Mesenchymal stem cell (in vitro differentiated cells and primary cell): ENCODE measurements around the gene CGREF1.
A peak's percentile ranks its signal among the peaks of the same experiment; 100 is the strongest.
"Not testable (repeated sequence)": the region's sequence is repeated elsewhere in the genome, so short reads cannot be mapped to it uniquely, and the experiment has no call there.

Source experiments
- DNase-seq: peaks from one replicate; pipeline ENCODE4 v3.0.0-alpha.2; 2013
- H2AFZ ChIP-seq: one replicate; pipeline ENCODE4 v1.6.1; 2013; ENCODE audit warnings: low read depth, mild to moderate bottlenecking, control low read depth, inconsistent platforms, low read length, moderate library complexity
- H2AK5ac ChIP-seq: 2 replicates; pipeline ENCODE4 v1.6.1; 2013; ENCODE audit warnings: low read length, moderate library complexity, mild to moderate bottlenecking, inconsistent platforms; ENCODE audit not compliant: severe bottlenecking
- H2BK120ac ChIP-seq: one replicate; pipeline ENCODE4 v1.6.1; 2013; ENCODE audit warnings: low read depth, mild to moderate bottlenecking, inconsistent platforms, low read length, moderate library complexity
- H2BK12ac ChIP-seq, 2 experiments: one replicate each; pipeline ENCODE4 v1.6.1; 2013; ENCODE audit warnings: inconsistent platforms in 2 of 2, low read length in 2 of 2, mild to moderate bottlenecking in 2 of 2, moderate library complexity in 2 of 2, control low read depth in 1 of 2
- H2BK15ac ChIP-seq: one replicate; pipeline ENCODE4 v1.6.1; 2013; ENCODE audit warnings: mild to moderate bottlenecking, low read depth, inconsistent platforms; ENCODE audit not compliant: poor library complexity, severe bottlenecking
- H2BK5ac ChIP-seq: 2 replicates; pipeline ENCODE4 v1.6.1; 2013; ENCODE audit warnings: low read depth, mild to moderate bottlenecking, low read length, control low read depth, inconsistent platforms; ENCODE audit not compliant: poor library complexity, severe bottlenecking
- H3K14ac ChIP-seq, 2 experiments: one replicate each; pipeline ENCODE4 v1.6.1; 2013; ENCODE audit warnings: inconsistent platforms in 2 of 2, low read length in 2 of 2, control low read depth in 1 of 2, mild to moderate bottlenecking in 1 of 2, moderate library complexity in 1 of 2
- H3K18ac ChIP-seq, 2 experiments: one replicate each; pipeline ENCODE4 v1.6.1; 2013; ENCODE audit warnings: inconsistent platforms in 2 of 2, low read length in 2 of 2, control low read depth in 1 of 2, low read depth in 1 of 2, mild to moderate bottlenecking in 1 of 2
- H3K23ac ChIP-seq, 2 experiments: one replicate each; pipeline ENCODE4 v1.6.1; 2013; ENCODE audit warnings: inconsistent platforms in 2 of 2, low read length in 2 of 2, mild to moderate bottlenecking in 2 of 2, moderate library complexity in 2 of 2, control low read depth in 1 of 2
- H3K27ac ChIP-seq: 2 replicates; pipeline ENCODE4 v1.5.1; 2013; ENCODE audit warnings: mild to moderate bottlenecking, moderate library complexity, low read length, control low read depth, inconsistent platforms; ENCODE audit not compliant: poor library complexity, severe bottlenecking
- H3K27me3 ChIP-seq, 2 experiments: 2 replicates each; pipeline versions ENCODE4 v1.6.1 to v1.7.0; 2013; ENCODE audit warnings: low read length in 2 of 2, mild to moderate bottlenecking in 2 of 2, moderate library complexity in 2 of 2, control low read depth in 1 of 2, inconsistent platforms in 1 of 2; ENCODE audit not compliant: control insufficient read depth in 1 of 2, insufficient read depth in 1 of 2
- H3K36me3 ChIP-seq, 2 experiments: 2 replicates each; pipeline versions ENCODE4 v1.6.1 to v1.7.0; 2013; ENCODE audit warnings: low read length in 2 of 2, control low read depth in 1 of 2, inconsistent platforms in 1 of 2, low read depth in 1 of 2, mild to moderate bottlenecking in 1 of 2; ENCODE audit not compliant: insufficient read depth in 2 of 2, control insufficient read depth in 1 of 2
- H3K4ac ChIP-seq, 2 experiments: one replicate each; pipeline ENCODE4 v1.6.1; 2013; ENCODE audit warnings: inconsistent platforms in 2 of 2, low read length in 2 of 2, mild to moderate bottlenecking in 2 of 2, moderate library complexity in 2 of 2, control low read depth in 1 of 2, low read depth in 1 of 2
- H3K4me1 ChIP-seq: 2 replicates; pipeline ENCODE4 v1.6.1; 2013; ENCODE audit warnings: low read depth, low read length, control low read depth; ENCODE audit not compliant: control insufficient read depth, insufficient read depth
- H3K4me2 ChIP-seq: 2 replicates; pipeline ENCODE4 v1.6.1; 2013; ENCODE audit warnings: low read length, mild to moderate bottlenecking, inconsistent platforms; ENCODE audit not compliant: poor library complexity, severe bottlenecking
- H3K4me3 ChIP-seq, 2 experiments: 2 replicates each; pipeline versions ENCODE4 v1.5.1 to v1.7.0; 2013; ENCODE audit warnings: low read length in 2 of 2, mild to moderate bottlenecking in 2 of 2, control low read depth in 1 of 2, low read depth in 1 of 2; ENCODE audit not compliant: insufficient read depth in 1 of 2
- H3K79me1 ChIP-seq: replicated peaks from 2 replicates; pipeline ENCODE4 v1.6.1; 2013; ENCODE audit warnings: mild to moderate bottlenecking, control low read depth, low read length, inconsistent platforms; ENCODE audit not compliant: poor library complexity, severe bottlenecking
- H3K9ac ChIP-seq: 2 replicates; pipeline ENCODE4 v1.7.0; 2013; ENCODE audit warnings: mild to moderate bottlenecking, low read length, moderate library complexity
- H3K9me3 ChIP-seq: 2 replicates; pipeline ENCODE4 v1.7.0; 2013; ENCODE audit warnings: mild to moderate bottlenecking, low read length; ENCODE audit not compliant: control insufficient read depth
- H4K8ac ChIP-seq: one replicate; pipeline ENCODE4 v1.6.1; 2013; ENCODE audit warnings: inconsistent platforms, mild to moderate bottlenecking, low read length, moderate library complexity
- H4K91ac ChIP-seq: one replicate; pipeline ENCODE4 v1.6.1; 2013; ENCODE audit warnings: mild to moderate bottlenecking, low read length, inconsistent platforms
- whole genome bisulfite sequencing: methylation state at CpG from one replicate; pipeline ENCODE4 v1.1.7; 2013; ENCODE audit warnings: mixed read lengths; 5-methylcytosine and 5-hydroxymethylcytosine counted together

The CGREF1 gene

DNA sequence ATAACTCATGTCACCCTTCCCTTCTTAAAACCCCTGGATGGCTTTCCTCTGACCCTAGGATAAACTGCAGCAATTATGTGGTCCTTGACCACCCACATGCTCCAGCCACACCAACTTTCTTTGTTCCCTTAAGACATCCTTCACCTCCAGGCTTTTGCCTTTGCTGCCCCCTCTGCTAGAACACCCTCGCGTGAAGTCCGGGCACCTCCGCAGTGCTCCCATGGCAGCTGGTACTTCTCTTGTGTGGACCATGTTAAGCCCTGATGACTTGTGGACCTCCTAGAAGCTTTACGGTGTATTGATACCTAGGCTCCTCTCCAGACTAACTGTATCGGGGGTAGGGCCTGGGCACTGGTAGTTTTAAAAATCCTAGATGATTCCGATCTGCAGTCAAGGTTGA lies 3.9 kb upstream of the CGREF1 start:
- 86% methylated on average over 7 of the region's 7 CpGs for WGBS
- Histone ChIP-seq H3K18ac (no peak overlapping the region), H3K9me3 (no peaks in the 10 kb centered on the region), H2BK12ac (no peak overlapping the region), H2BK120ac (no peak overlapping the region), H3K27me3 (peaks cover 36 to 61% of the 10 kb centered on the region in 2 experiments), H3K9ac (no peak overlapping the region), H4K91ac (no peak overlapping the region), H3K4me2 (no peak overlapping the region), H3K4me1 (peaks cover 19% of the 10 kb centered on the region), H4K8ac (no peak overlapping the region), H3K4me3 (peak overlapping the region in 1 of 2 experiments; percentile 75), H2AFZ (no peak overlapping the region), H3K4ac (no peak overlapping the region), H3K14ac (no peak overlapping the region), H2AK5ac (no peak overlapping the region), H2BK15ac (no peak overlapping the region), H3K36me3 (peaks cover 0 to 4% of the 10 kb centered on the region in 2 experiments), H3K79me1 (no peaks in the 10 kb centered on the region), H3K23ac (no peak overlapping the region), H2BK5ac (no peak overlapping the region), H3K27ac (no peak overlapping the region)
- DNase-seq, result no peak

DNA sequence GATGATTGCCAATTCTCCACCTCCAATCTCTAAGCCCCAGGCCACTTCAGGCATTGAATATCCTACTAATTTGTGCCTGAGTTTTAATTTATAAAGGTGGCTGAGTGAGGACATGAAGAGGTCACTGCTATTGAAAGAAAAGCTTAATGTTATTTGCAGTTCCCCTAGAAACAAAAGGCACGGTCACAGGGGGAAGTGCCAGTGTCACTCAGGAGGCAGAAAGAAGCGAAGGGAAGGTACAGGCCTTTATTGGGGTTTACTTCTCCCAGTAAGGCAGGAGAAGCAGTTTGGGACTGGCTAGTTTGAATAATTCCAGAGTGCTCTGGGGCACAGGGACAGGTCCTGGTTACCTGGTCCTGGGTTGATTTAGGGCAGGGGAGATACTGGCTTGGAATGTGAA lies 3.0 kb upstream of the CGREF1 start:
- no peaks in the 10 kb centered on the region for H3K9me3 ChIP-seq
- no peak overlapping the region for H2BK5ac ChIP-seq
- H3K18ac ChIP-seq, result no peak overlapping the region
- H2BK120ac ChIP-seq, result no peak overlapping the region
- H3K23ac ChIP-seq, result no peak overlapping the region
- no peak overlapping the region for H3K27ac ChIP-seq
- no peak overlapping the region for H2AFZ ChIP-seq
- H4K91ac ChIP-seq, result no peak overlapping the region
- H3K4ac ChIP-seq, result no peak overlapping the region
- no peak overlapping the region for H3K9ac ChIP-seq
- no peak for DNase-seq
- no peak overlapping the region for H3K4me2 ChIP-seq
- no peak overlapping the region for H2BK15ac ChIP-seq
- peaks cover 19% of the 10 kb centered on the region for H3K4me1 ChIP-seq
- H3K4me3 ChIP-seq, result no peak overlapping the region
- no peak overlapping the region for H2AK5ac ChIP-seq
- H3K27me3 ChIP-seq, result peaks cover 36 to 68% of the 10 kb centered on the region in 2 experiments
- no peak overlapping the region for H4K8ac ChIP-seq
- no peaks in the 10 kb centered on the region for H3K79me1 ChIP-seq
- H3K14ac ChIP-seq, result no peak overlapping the region
- no peak overlapping the region for H2BK12ac ChIP-seq
- H3K36me3 ChIP-seq, result peaks cover 0 to 4% of the 10 kb centered on the region in 2 experiments
- WGBS, result 85% methylated on average over 2 of the region's 2 CpGs

DNA sequence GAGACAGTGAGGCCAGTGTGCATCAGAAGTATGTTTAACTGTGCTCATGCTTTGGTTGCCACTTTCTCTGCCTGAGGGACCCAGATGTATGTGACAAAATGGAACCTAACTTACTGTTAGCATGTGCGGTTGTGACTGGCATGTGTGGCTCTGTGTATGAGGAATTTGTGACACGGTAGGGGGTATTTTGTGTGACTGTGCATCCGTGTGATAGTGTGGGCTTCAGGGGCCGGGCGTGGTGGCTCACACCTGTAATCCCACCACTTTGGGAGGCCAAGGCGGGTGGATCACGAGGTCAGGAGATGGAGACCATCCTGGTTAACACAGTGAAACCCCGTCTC lies 372 bp upstream of the CGREF1 start:
- peak overlapping the region; percentile 76 for H3K9ac ChIP-seq
- H3K9me3 ChIP-seq, H2AK5ac ChIP-seq, H3K36me3 ChIP-seq, H2BK120ac ChIP-seq, H3K27ac ChIP-seq, H3K79me1 ChIP-seq, H2BK5ac ChIP-seq, H3K18ac ChIP-seq, DNase-seq, H2AFZ ChIP-seq, H3K4ac ChIP-seq, H2BK15ac ChIP-seq: not testable (repeated sequence)
- 90% methylated on average over 8 of the region's 8 CpGs for WGBS
- peaks cover 19% of the 10 kb centered on the region for H3K4me1 ChIP-seq
- H4K8ac ChIP-seq, result peak overlapping the region; percentile 70
- peaks cover 36 to 75% of the 10 kb centered on the region in 2 experiments for H3K27me3 ChIP-seq
- H4K91ac ChIP-seq, result peak overlapping the region; percentile 67
- peak overlapping the region in 1 of 2 experiments; percentile 42 for H2BK12ac ChIP-seq
- H3K23ac ChIP-seq, result peak overlapping the region in 1 of 2 experiments; percentile 20
- peak overlapping the region; percentile 51 to 83 for H3K4me3 ChIP-seq
- peak overlapping the region; percentile 86 for H3K4me2 ChIP-seq
- H3K14ac ChIP-seq, result peak overlapping the region in 1 of 2 experiments; percentile 35

- Histone ChIP-seq H3K27ac (no peak overlapping the region), H2BK12ac (no peak overlapping the region), H4K91ac (no peak overlapping the region), H3K23ac (no peak overlapping the region), H3K4ac (no peak overlapping the region), H2BK120ac (no peak overlapping the region), H3K4me3 (peak overlapping the region in 1 of 2 experiments; percentile 83), H3K18ac (no peak overlapping the region), H3K36me3 (peaks cover 0 to 4% of the 10 kb centered on the region in 2 experiments), H3K9me3 (no peaks in the 10 kb centered on the region), H4K8ac (no peak overlapping the region), H3K14ac (no peak overlapping the region), H3K9ac (peak overlapping the region; percentile 76), H2AFZ (no peak overlapping the region), H3K27me3 (peaks cover 36 to 72% of the 10 kb centered on the region in 2 experiments), H3K4me2 (peak overlapping the region; percentile 86), H2BK15ac (no peak overlapping the region), H2AK5ac (no peak overlapping the region), H3K4me1 (peaks cover 10% of the 10 kb centered on the region), H3K79me1 (no peaks in the 10 kb centered on the region), H2BK5ac (no peak overlapping the region)
- DNase-seq, result no peak
- WGBS, result 30% methylated on average over 14 of the region's 14 CpGs
These were observed 868 bp downstream of the CGREF1 start for GRCh38 chr2:27117995-27118524.
